ENCODE results near the gene ANO4. TPM values are rescaled to one million over a fixed set of nuclear protein-coding genes. Genes with fewer than 3 reads are reported as not detected.

Gene ANO4
- total RNA-seq, 1 donor from 2014 or later, result not detected

DNA sequence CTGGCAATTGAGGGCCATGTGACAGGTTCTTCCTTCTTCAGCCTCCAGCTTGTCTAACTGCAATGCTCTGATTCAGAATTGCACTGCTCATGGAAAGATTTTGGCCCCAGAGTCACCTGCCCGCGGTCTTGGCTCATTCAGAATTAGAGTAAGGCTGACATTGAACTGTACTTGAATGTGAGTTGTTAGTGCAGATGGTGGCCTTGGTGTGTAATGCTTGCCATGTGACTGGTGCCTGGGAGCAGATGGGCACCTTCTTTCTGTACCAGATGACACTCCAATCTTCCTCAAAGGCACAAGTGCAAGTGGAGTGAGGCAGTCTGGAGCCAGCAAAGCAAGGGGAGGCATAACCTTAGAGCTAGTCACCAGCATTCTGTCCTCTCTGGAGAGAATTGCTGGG lies 36.5 kb upstream of the ANO4 start:
- DNase-seq (no peak), ATAC-seq (ENCODE audit: low read depth) (no peak)
- no peaks in the 10 kb centered on the region for H3K9me3 Mint-ChIP-seq
- ChIA-PET POLR2A (no interaction called here), CTCF (no interaction called here)
- no peak overlapping the region for H3K4me3 Mint-ChIP-seq
- no peaks in the 10 kb centered on the region for H3K4me1 Mint-ChIP-seq
- TF ChIP-seq, protein P1, sequence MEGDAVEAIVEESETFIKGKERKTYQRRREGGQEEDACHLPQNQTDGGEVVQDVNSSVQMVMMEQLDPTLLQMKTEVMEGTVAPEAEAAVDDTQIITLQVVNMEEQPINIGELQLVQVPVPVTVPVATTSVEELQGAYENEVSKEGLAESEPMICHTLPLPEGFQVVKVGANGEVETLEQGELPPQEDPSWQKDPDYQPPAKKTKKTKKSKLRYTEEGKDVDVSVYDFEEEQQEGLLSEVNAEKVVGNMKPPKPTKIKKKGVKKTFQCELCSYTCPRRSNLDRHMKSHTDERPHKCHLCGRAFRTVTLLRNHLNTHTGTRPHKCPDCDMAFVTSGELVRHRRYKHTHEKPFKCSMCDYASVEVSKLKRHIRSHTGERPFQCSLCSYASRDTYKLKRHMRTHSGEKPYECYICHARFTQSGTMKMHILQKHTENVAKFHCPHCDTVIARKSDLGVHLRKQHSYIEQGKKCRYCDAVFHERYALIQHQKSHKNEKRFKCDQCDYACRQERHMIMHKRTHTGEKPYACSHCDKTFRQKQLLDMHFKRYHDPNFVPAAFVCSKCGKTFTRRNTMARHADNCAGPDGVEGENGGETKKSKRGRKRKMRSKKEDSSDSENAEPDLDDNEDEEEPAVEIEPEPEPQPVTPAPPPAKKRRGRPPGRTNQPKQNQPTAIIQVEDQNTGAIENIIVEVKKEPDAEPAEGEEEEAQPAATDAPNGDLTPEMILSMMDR (IDR thresholded peaks at IDR 0.05), result no peak
- peaks cover 2% of the 10 kb centered on the region for H3K27me3 Mint-ChIP-seq
- H3K36me3 Mint-ChIP-seq (ENCODE audit: low read depth), result no peaks in the 10 kb centered on the region
- no peak overlapping the region for H3K27ac Mint-ChIP-seq
- intact Hi-C loops (cut with micrococcal nuclease), result no loop called here

DNA sequence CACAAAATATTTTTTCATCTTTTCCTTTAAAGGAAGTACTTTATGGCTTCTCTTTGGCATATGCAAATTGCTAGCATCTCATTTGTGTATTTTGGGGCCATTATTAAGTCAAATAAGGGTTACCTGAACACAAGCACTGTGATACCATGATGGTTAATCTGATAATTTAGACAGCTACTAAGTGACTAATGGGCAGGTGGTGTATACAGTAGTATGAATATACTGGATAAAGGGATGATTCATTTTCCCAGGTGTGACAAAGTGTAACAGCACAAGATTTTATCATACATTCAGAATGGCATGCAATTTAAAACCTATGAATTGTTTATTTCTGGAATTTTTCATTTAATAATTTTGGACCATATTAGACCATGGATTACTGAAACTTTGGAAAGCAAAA lies 27.2 kb upstream of the ANO4 start:
- ATAC-seq (ENCODE audit: low read depth) (no peak), DNase-seq (no peak)
- H3K27ac Mint-ChIP-seq, result no peak overlapping the region
- no peaks in the 10 kb centered on the region for H3K27me3 Mint-ChIP-seq
- H3K4me3 Mint-ChIP-seq, result no peak overlapping the region
- ChIA-PET CTCF (no interaction called here), POLR2A (no interaction called here)
- no peaks in the 10 kb centered on the region for H3K4me1 Mint-ChIP-seq
- intact Hi-C loops (cut with micrococcal nuclease), result no loop called here
- no peaks in the 10 kb centered on the region for H3K36me3 Mint-ChIP-seq (ENCODE audit: low read depth)
- H3K9me3 Mint-ChIP-seq, result peaks cover 6% of the 10 kb centered on the region
- TF ChIP-seq, protein P1 (IDR thresholded peaks at IDR 0.05), result no peak

DNA sequence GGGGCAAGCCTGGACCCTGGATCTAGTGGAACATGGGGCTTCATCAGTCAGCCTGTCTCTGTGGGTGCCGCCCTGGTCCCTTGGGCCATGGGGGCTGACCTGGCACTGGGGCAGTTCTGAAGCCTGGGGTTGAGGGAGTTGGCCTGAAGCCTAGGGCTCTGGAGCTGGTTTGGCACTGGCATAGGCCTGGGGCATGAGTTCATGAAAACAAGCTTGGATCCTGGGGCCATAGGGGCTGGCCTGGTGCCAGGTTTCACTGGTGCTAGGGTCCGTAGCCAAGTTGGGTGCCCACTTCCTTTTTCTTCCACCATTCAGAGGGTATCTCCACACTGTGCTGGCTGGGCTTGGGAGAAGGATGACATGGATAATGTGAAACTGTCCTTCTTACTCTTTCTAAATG lies 26.6 kb upstream of the ANO4 start:
- TF ChIP-seq, protein P1 (IDR thresholded peaks at IDR 0.05), result no peak
- no peak overlapping the region for H3K27ac Mint-ChIP-seq
- CTCF ChIA-PET, result no interaction called here
- no peak for ATAC-seq (ENCODE audit: low read depth)
- DNase-seq, result no peak
- H3K4me1 Mint-ChIP-seq, result no peaks in the 10 kb centered on the region
- intact Hi-C loops (cut with micrococcal nuclease), result no loop called here
- POLR2A ChIA-PET, result no interaction called here
- peaks cover 6% of the 10 kb centered on the region for H3K9me3 Mint-ChIP-seq
- no peak overlapping the region for H3K4me3 Mint-ChIP-seq
- H3K27me3 Mint-ChIP-seq, result no peaks in the 10 kb centered on the region
- H3K36me3 Mint-ChIP-seq (ENCODE audit: low read depth), result no peaks in the 10 kb centered on the region

DNA sequence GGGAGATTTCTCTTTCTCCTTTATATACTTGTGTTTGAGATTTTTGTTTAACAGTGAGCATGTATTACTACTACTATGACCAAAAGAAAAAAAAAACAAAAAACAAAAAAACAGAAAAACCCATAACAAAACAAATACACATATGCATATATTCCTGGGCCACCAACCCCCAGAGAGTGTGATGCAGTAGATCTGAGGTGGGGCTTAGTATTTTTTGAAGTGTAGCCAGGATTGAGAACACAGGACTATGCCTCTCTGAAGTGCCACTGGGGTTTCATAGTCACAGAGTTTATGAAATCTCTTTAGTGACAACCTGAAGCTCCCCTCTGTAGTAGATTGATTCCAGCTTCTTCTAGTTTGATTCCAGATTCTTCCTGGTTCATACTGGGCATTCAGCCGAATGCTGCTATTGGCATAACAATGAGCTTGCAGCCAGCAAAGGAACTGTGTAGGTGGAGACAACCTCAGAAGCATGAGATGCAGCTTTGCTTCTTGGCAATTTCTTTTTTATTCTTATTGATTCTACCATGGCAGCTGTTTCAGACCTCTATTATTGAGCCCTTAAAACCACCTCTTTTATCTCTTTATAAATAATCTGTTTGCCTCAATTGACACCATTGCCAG lies 15.5 kb upstream of the ANO4 start:
- Mint-ChIP-seq H3K9me3 (no peaks in the 10 kb centered on the region), H3K4me1 (no peaks in the 10 kb centered on the region), H3K4me3 (no peak overlapping the region), H3K36me3 (ENCODE audit: low read depth) (no peaks in the 10 kb centered on the region), H3K27me3 (no peaks in the 10 kb centered on the region), H3K27ac (no peak overlapping the region)
- TF ChIP-seq, protein P1 (IDR thresholded peaks at IDR 0.05), result no peak
- ATAC-seq (ENCODE audit: low read depth) (no peak), DNase-seq (no peak)
- intact Hi-C loops (cut with micrococcal nuclease), result no loop called here
- ChIA-PET POLR2A (no interaction called here), CTCF (no interaction called here)

DNA sequence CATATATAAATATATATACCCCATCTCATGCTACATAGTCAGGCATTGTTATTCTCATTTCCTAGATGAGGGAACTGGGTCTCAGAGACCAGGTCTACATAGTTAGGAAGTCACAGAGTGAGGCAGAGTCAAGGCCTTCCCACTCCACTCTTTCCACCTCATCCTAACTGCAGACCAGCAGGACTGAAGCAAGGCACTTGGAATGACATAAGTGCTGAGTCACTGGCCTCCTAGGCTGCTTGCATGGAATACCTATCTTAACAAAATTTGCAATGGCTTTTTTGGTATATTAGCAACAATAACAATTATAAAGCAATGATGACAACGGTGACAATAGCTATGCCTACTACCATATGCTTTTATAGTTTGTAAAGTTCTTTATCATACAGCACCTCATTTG lies 5.4 kb upstream of the ANO4 start:
- ChIA-PET POLR2A (no interaction called here), CTCF (no interaction called here)
- Mint-ChIP-seq H3K4me1 (no peaks in the 10 kb centered on the region), H3K27ac (no peak overlapping the region), H3K27me3 (peaks cover 2% of the 10 kb centered on the region), H3K36me3 (ENCODE audit: low read depth) (no peaks in the 10 kb centered on the region), H3K4me3 (no peak overlapping the region), H3K9me3 (no peaks in the 10 kb centered on the region)
- TF ChIP-seq, protein P1 (IDR thresholded peaks at IDR 0.05), result no peak
- no peak for DNase-seq
- ATAC-seq (ENCODE audit: low read depth), result no peak
- intact Hi-C loops (cut with micrococcal nuclease), result no loop called here

Data from activated B cell treated with CpG ODN at 0.5 μM for 24 hours (primary cell).